ENCODE results near the gene DNM3. TPM values are rescaled to one million over a fixed set of nuclear protein-coding genes. Genes with fewer than 3 reads are reported as not detected.

DNM3 gene
- total and polyA plus RNA-seq, 2 donors (not counting 3 experiments of a cell fraction or from before 2014, with no cell fraction given): 1.4 to 2.5 TPM

GRCh38 chr1:172456344-172456769 is 615.1 kb downstream of the DNM3 start:
- intact Hi-C loops (cut with micrococcal nuclease): no loop called here
- TF ChIP-seq, protein P1, sequence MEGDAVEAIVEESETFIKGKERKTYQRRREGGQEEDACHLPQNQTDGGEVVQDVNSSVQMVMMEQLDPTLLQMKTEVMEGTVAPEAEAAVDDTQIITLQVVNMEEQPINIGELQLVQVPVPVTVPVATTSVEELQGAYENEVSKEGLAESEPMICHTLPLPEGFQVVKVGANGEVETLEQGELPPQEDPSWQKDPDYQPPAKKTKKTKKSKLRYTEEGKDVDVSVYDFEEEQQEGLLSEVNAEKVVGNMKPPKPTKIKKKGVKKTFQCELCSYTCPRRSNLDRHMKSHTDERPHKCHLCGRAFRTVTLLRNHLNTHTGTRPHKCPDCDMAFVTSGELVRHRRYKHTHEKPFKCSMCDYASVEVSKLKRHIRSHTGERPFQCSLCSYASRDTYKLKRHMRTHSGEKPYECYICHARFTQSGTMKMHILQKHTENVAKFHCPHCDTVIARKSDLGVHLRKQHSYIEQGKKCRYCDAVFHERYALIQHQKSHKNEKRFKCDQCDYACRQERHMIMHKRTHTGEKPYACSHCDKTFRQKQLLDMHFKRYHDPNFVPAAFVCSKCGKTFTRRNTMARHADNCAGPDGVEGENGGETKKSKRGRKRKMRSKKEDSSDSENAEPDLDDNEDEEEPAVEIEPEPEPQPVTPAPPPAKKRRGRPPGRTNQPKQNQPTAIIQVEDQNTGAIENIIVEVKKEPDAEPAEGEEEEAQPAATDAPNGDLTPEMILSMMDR (IDR thresholded peaks at IDR 0.05; ENCODE audit: extremely low read depth in 1 of 2, insufficient read depth in 1 of 2, low read depth in 1 of 2, low read length in 2 of 2): no peak
- TF ChIP-seq POLR2AphosphoS5 (IDR thresholded peaks at IDR 0.05; ENCODE audit: insufficient read depth, low read depth, low read length) (no peak), EZH2 (IDR thresholded peaks at IDR 0.05; ENCODE audit: borderline replicate concordance, low read depth, low read length, severe bottlenecking) (no peak), JUN (IDR thresholded peaks at IDR 0.05; ENCODE audit: borderline replicate concordance, insufficient read depth, insufficient read length, low read depth) (no peak)
- Histone ChIP-seq H3K27ac (ENCODE audit: insufficient read depth, low read depth, low read length) (no peak overlapping the region), H3K4me2 (ENCODE audit: insufficient read depth, low read length) (no peak overlapping the region), H3K79me2 (ENCODE audit: control insufficient read depth, insufficient read depth, low read length) (no peaks in the 10 kb centered on the region), H3K27me3 (ENCODE audit: control insufficient read depth in 2 of 2, insufficient read depth in 2 of 2, low read length in 2 of 2) (no peaks in the 10 kb centered on the region), H3K9ac (replicated peaks; ENCODE audit: extremely low read depth, insufficient read depth, low read length) (no peak overlapping the region), H2AFZ (ENCODE audit: low read depth, low read length) (no peak overlapping the region), H3K9me3 (replicated peaks; ENCODE audit: control insufficient read depth, insufficient read depth, low read length) (no peaks in the 10 kb centered on the region), H3K36me3 (ENCODE audit: control insufficient read depth in 2 of 2, extremely low read depth in 1 of 2, insufficient read depth in 2 of 2, low read length in 2 of 2) (no peaks in the 10 kb centered on the region), H3K4me1 (ENCODE audit: control insufficient read depth, extremely low read depth, insufficient read depth, low read length) (peaks cover under 1% of the 10 kb centered on the region), H3K9me1 (replicated peaks; ENCODE audit: control insufficient read depth, extremely low read depth, insufficient read depth, low read length) (no peaks in the 10 kb centered on the region), H3K4me3 (replicated peaks in 1 of 3; ENCODE audit: insufficient read depth in 1 of 3, low read depth in 1 of 3, low read length in 3 of 3) (no peak overlapping the region), H4K20me1 (replicated peaks; ENCODE audit: control insufficient read depth, extremely low read depth, insufficient read depth, low read length) (no peaks in the 10 kb centered on the region)
- ChIA-PET POLR2A (no interaction called here), CTCF (no interaction called here)
- dilution Hi-C loops (cut with MboI; ENCODE audit: extremely low pct_ligation_motif_present, low sequenced_read_pairs): no loop called here
- no TSS peak for BruUV-seq (replicated peaks)
- no peak for DNase-seq (ENCODE audit: low read depth, low spot score)
- FAIRE-seq: no peak

GRCh38 chr1:172457479-172458130 is 616.3 kb downstream of the DNM3 start:
- FAIRE-seq (no peak), DNase-seq (ENCODE audit: low read depth, low spot score) (no peak)
- BruUV-seq (replicated peaks): no TSS peak
- no peak overlapping the region for H2AFZ ChIP-seq (ENCODE audit: low read depth, low read length)
- no peak overlapping the region for H3K4me3 ChIP-seq (replicated peaks in 1 of 3; ENCODE audit: insufficient read depth in 1 of 3, low read depth in 1 of 3, low read length in 3 of 3)
- no peaks in the 10 kb centered on the region for H3K4me1 ChIP-seq (ENCODE audit: control insufficient read depth, extremely low read depth, insufficient read depth, low read length)
- no peaks in the 10 kb centered on the region for H3K79me2 ChIP-seq (ENCODE audit: control insufficient read depth, insufficient read depth, low read length)
- TF ChIP-seq MAX (IDR thresholded peaks at IDR 0.05; ENCODE audit: insufficient read depth, insufficient read length): no peak
- no peak for TF ChIP-seq POLR2A (IDR thresholded peaks at IDR 0.05; ENCODE audit: low read depth, low read length)
- no peak for TF ChIP-seq POLR2AphosphoS5 (IDR thresholded peaks at IDR 0.05; ENCODE audit: insufficient read depth, low read depth, low read length)
- no peak for TF ChIP-seq MYC (IDR thresholded peaks at IDR 0.05; ENCODE audit: low read depth, low read length)
- POLR2A ChIA-PET: no interaction called here
- H3K9me1 ChIP-seq (replicated peaks; ENCODE audit: control insufficient read depth, extremely low read depth, insufficient read depth, low read length): no peaks in the 10 kb centered on the region
- H3K27me3 ChIP-seq (ENCODE audit: control insufficient read depth in 2 of 2, insufficient read depth in 2 of 2, low read length in 2 of 2): peaks cover 0 to 3% of the 10 kb centered on the region in 2 experiments
- no peak overlapping the region for H3K4me2 ChIP-seq (ENCODE audit: insufficient read depth, low read length)
- H4K20me1 ChIP-seq (replicated peaks; ENCODE audit: control insufficient read depth, extremely low read depth, insufficient read depth, low read length): no peaks in the 10 kb centered on the region
- CTCF ChIA-PET: interaction anchor here (0.9 kb wide), 1 partner anchor 813 kb away, joined by 3 read pairs; no protein-coding TSS in a partner anchor
- no peaks in the 10 kb centered on the region for H3K36me3 ChIP-seq (ENCODE audit: control insufficient read depth in 2 of 2, extremely low read depth in 1 of 2, insufficient read depth in 2 of 2, low read length in 2 of 2)
- dilution Hi-C loops (cut with MboI; ENCODE audit: extremely low pct_ligation_motif_present, low sequenced_read_pairs): no loop called here
- no peaks in the 10 kb centered on the region for H3K9me3 ChIP-seq (replicated peaks; ENCODE audit: control insufficient read depth, insufficient read depth, low read length)
- H3K9ac ChIP-seq (replicated peaks; ENCODE audit: extremely low read depth, insufficient read depth, low read length): no peak overlapping the region
- no peak overlapping the region for H3K27ac ChIP-seq (ENCODE audit: insufficient read depth, low read depth, low read length)
- intact Hi-C loops (cut with micrococcal nuclease): no loop called here
